SKM-1 (cell line): ENCODE results near the gene GID4.

ENCODE experiments used
- DNase-seq: peaks from one replicate; lab custom pipeline; 2025; ENCODE audit not compliant: unreplicated experiment; lab: John Stamatoyannopoulos, UW

The GID4 gene

GRCh38 chr17:18099516-18099915, 60.3 kb downstream of the GID4 start:
- no peak for DNase-seq

GRCh38 chr17:18100616-18101015, 61.4 kb downstream of the GID4 start:
- DNase-seq, result no peak

- DNase-seq, result no peak
Measured at GRCh38 chr17:18101828-18102227, 62.6 kb downstream of the GID4 start.

GRCh38 chr17:18102640-18103039, 63.4 kb downstream of the GID4 start:
- peak; percentile 24 for DNase-seq

GRCh38 chr17:18105027-18105426, 65.8 kb downstream of the GID4 start:
- no peak for DNase-seq

GRCh38 chr17:18105595-18105994, 66.4 kb downstream of the GID4 start:
- no peak for DNase-seq

- no peak for DNase-seq
Measured at GRCh38 chr17:18106211-18106610, 67.0 kb downstream of the GID4 start.

GRCh38 chr17:18107061-18107790, 68.0 kb downstream of the GID4 start:
- DNase-seq, result no peak

GRCh38 chr17:18107971-18108370, 68.8 kb downstream of the GID4 start:
- no peak for DNase-seq

- DNase-seq, result no peak
Measured at GRCh38 chr17:18108401-18109312, 69.4 kb downstream of the GID4 start, which contains the start of gene MYO15A. TSS of gene MYO15A (plus strand) at chr17:18108756. CDS start at chr17:18118801, 10,045 bp downstream.

- DNase-seq, result no peak
Measured at GRCh38 chr17:18109935-18110485, 70.8 kb downstream of the GID4 start.

- no peak for DNase-seq
Measured at GRCh38 chr17:18110636-18111145, 71.5 kb downstream of the GID4 start.

- DNase-seq, result no peak
Measured at GRCh38 chr17:18111330-18111971, 72.2 kb downstream of the GID4 start.

- no peak for DNase-seq
Measured at GRCh38 chr17:18115517-18115916, 76.3 kb downstream of the GID4 start.

GRCh38 chr17:18116078-18116477, 76.9 kb downstream of the GID4 start:
- DNase-seq, result no peak

- no peak for DNase-seq
Measured at GRCh38 chr17:18117533-18117932, 78.3 kb downstream of the GID4 start.
